GM21619 (cell line): ENCODE results near the gene PARPBP.
A peak's percentile ranks its signal among the peaks of the same experiment; 100 is the strongest.
"Not testable (repeated sequence)": the region's sequence is repeated elsewhere in the genome, so short reads cannot be mapped to it uniquely, and the experiment has no call there.

Experiments used
- ATAC-seq: cut with Tn5 transposase; IDR thresholded peaks from one replicate; pipeline ENCODE4 v1.9.1; 2021; ENCODE audit not compliant: unreplicated experiment

PARPBP gene, protein sequence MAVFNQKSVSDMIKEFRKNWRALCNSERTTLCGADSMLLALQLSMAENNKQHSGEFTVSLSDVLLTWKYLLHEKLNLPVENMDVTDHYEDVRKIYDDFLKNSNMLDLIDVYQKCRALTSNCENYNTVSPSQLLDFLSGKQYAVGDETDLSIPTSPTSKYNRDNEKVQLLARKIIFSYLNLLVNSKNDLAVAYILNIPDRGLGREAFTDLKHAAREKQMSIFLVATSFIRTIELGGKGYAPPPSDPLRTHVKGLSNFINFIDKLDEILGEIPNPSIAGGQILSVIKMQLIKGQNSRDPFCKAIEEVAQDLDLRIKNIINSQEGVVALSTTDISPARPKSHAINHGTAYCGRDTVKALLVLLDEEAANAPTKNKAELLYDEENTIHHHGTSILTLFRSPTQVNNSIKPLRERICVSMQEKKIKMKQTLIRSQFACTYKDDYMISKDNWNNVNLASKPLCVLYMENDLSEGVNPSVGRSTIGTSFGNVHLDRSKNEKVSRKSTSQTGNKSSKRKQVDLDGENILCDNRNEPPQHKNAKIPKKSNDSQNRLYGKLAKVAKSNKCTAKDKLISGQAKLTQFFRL

GRCh38 chr12:102119674-102120563 is at the start of gene PARPBP, which contains the start of gene NUP37:
Gene PARPBP, plus strand, starts transcription at chr12:102120183. Its CDS starts 3,706 bp downstream, at chr12:102123889.
Gene NUP37, minus strand, starts transcription at chr12:102120114. Its CDS starts 1,596 bp downstream, at chr12:102118518.
- ATAC-seq, result peak; percentile 97

DNA sequence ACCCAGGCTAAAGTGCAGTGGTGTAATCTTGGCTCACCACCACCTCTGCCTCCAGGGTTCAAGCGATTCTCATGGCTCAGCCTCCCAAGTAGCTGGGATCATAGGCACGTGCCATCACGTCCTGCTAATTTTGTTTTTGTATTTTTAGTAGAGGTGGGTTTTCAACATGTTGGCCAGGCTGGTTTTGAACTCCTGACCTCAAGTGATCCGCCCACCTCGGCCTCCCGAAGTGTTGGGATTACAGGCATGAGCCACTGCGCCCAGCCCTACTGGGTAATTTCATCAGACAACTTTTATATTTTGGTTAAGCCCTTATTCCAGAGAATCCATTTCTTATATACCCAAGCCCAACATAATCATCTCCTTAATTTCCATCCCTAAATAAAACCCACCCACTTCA is 47.9 kb upstream of the PARPBP start:
- ATAC-seq, result not testable (repeated sequence)

- ATAC-seq, result no peak
These were observed 39.1 kb upstream of the PARPBP start for GRCh38 chr12:102080842-102081241.

DNA sequence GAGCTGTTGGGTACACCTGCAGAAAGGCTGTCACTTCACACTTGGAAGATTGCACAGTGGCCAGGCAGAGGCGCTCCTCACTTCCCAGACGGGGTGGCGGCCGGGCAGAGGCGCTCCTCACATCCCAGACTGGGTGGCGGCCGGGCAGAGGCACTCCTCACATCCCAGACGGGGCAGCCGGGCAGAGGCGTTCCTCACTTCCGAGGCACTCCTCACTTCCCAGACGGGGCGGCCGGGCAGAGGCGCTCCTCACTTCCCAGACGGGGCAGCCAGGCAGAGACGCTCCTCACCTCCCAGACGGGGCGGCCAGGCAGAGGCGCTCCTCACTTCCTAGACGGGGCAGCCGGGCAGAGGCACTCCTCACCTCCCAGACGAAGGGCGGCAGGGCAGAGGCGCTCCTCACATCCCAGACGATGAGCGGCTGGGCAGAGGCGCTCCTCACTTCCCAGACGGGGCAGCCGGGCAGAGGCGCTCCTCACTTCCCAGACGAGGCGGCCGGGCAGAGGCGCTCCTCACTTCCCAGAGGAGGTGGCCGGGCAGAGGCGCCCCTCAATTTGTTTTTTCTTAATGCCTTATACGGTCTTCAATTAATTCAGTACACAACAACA is 30.7 kb upstream of the PARPBP start:
- ATAC-seq, result not testable (repeated sequence)

GRCh38 chr12:102093319-102093718 is 26.7 kb upstream of the PARPBP start:
- no peak for ATAC-seq

DNA sequence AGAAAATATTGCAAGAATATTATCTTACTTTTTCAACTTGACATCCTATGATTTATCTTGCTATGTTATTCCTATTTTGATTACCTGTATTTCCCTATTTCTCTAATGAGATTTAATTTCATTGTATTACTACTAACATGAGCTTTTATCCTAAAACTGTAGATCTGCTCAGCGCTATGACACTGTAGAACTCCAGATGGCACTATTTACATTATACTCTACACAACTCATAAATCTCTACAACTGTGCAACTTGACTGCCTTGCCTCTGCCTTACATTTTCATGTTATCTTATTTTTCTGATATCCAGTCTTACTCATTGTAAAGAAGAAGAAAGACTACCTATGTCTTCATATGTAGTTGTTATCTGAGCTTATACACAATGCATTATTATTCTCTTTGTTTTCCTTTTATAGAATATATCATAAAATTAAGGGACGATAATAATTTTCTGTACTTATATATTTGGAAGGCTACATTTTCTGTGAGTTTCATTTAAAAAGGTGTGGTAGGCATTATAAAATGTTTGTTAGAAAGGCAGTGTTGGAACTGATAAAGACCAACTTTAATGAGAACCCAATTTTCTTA is 24.2 kb upstream of the PARPBP start:
- no peak for ATAC-seq

DNA sequence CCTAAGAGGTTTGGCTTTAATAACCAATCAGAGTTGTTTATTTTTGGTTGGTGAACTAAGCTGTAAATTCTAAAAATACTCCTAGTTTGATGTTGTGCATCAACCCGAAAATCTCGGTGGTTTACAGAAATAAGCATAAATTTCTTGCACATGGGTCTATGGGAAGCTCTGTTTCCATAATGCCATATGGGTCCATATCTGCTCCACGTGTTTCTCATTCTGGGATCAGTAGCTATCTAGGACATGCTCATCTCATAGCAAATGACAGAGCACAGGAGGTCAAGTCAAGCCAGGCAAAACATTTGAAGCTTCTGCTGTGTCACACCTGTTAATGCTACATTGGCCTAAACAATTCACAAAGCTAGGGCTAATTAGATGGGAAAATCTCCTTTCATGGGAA is 23.1 kb upstream of the PARPBP start:
- ATAC-seq, result no peak

GRCh38 chr12:102106905-102107304 is 13.1 kb upstream of the PARPBP start:
- no peak for ATAC-seq

GRCh38 chr12:102107970-102108369 is 12.0 kb upstream of the PARPBP start:
- ATAC-seq, result no peak

DNA sequence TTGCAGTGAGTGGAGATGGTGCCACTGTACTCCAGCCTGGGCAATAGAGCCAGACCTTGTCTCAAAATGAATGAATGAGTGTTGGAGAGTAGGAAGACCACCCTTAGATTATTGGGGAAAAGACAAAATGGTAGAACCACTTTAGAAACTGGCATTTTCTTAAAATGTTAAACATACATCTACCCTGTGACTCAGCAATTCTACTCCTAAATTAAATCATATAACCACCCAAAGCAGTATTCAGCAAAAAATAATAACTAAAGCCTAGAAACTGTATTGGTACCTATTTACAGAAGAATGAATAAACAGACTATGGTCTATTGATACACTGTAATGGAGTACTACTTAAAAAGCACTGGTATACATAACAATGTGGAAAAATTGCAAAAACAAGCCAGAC is 9.2 kb upstream of the PARPBP start:
- ATAC-seq, result no peak

- no peak for ATAC-seq
These were observed 5.8 kb upstream of the PARPBP start for GRCh38 chr12:102114212-102114611.

- no peak for ATAC-seq
These were observed 3.6 kb upstream of the PARPBP start for GRCh38 chr12:102116392-102116791.

DNA sequence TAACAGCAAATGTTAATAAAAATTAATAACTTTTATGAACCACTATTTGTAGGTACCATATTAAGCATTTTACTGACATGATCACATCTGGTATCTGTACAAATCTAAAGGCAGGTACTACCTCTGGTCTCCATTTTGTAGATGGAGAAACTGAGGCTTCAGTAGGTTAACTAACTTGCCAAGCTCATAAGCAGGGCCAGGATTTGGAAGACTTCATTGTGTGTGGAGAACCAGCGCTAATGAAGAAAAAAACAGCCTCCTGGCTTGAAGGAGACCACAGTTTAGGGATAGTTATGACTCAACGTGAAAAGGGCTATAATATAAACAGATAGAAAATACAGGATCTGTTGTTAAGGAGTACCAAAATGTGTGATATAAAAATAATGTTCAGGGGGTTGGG is 1.1 kb upstream of the PARPBP start:
- ATAC-seq, result no peak

- no peak for ATAC-seq
These were observed 536 bp downstream of the PARPBP start for GRCh38 chr12:102120564-102120873.

GRCh38 chr12:102120886-102121285 is 903 bp downstream of the PARPBP start:
- ATAC-seq, result no peak

DNA sequence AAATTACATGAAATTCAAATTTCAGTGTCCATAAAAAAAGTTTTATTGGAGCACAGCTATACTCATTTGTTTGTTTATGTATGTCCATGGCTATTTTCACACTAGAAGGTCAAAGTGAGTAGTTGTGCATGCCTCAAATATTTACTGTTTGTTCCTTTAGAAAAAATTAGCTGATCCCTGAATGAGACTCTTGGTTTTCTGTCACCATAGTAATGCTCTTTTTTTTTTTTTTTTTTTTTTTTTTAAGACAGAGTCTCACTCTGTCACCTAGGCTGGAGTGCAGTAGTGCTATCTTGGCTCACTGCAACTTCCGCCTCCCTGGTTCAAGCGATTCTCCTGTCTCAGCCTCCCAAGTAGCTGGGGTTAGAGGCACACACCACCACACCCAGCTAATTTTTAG is 1.3 kb downstream of the PARPBP start:
- ATAC-seq, result not testable (repeated sequence)

DNA sequence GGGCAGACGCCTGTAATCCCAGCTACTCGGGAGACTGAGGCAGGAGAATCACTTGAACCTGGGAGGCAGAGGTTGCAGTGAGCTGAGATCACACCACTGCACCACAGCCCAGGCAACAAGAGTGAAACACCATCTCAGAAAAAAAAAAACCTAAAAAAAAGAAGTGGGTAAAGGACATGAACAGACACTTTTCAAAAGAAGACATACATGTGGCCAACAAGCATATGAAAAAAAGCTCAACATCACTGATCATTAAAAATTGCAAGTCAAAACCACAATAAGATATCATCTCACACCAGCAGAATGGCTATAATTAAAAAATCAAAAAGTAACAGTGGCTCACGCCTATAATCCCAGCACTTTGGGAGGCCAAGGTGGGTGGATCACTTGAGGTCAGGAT is 10.7 kb downstream of the PARPBP start:
- ATAC-seq, result not testable (repeated sequence)

- ATAC-seq, result not testable (repeated sequence)
These were observed 11.5 kb downstream of the PARPBP start for GRCh38 chr12:102131442-102131841.

DNA sequence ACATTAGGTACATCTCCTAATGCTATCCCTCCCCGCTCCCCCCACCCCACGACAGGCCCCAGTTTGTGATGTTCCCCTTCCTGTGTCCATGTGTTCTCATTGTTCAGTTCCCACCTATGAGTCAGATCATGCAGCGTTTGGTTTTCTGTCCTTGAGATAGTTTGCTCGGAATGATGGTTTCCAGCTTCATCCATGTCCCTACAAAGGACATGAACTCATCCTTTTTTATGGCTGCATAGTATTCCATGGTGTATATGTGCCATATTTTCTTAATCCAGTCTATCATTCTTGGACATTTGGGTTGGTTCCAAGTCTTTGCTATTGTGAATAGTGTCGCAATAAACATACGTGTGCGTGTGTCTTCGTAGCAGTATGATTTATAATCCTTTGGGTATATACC is 17.6 kb downstream of the PARPBP start:
- not testable (repeated sequence) for ATAC-seq

GRCh38 chr12:102142866-102143373 is 22.9 kb downstream of the PARPBP start:
- ATAC-seq, result not testable (repeated sequence)

DNA sequence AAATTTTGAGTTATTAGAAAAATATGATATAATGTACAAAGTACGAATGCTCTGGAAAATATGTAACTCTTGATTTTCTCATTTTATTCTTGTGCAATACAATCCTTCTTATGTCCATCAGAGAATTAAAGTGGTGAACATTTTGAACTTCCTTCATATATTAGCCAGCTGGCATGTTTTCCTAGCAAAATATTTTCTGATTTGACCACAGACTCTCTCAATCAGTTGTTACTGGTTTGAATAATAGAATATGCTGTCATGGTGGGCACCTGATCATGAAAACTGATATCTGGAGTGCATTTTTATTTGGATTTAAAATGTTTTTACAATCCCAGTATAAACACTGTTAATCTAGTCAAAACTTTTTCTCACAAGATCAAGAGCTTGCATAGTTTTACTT is 24.2 kb downstream of the PARPBP start:
- ATAC-seq, result no peak
